Astrocyte (in vitro differentiated cells and primary cell): ENCODE data around the gene ZER1. TPM values are rescaled to one million over a fixed set of nuclear protein-coding genes. Genes with fewer than 3 reads are reported as not detected.

Experiments used
- DNase-seq: peaks from one replicate; pipeline ENCODE4 v3.0.0-alpha.2; 2010; ENCODE audit warnings: low read depth
- FAIRE-seq: peaks from 2 replicates; lab custom pipeline; 2011; peaks lifted over from hg19 to GRCh38; lab: Jason Lieb, UNC
- H2AFZ ChIP-seq: 2 replicates; pipeline ENCODE4 v1.6.0; 2012; ENCODE audit warnings: low read depth, low read length, inconsistent platforms
- H3K27ac ChIP-seq: 2 replicates; pipeline ENCODE4 v1.5.1; 2011; ENCODE audit warnings: low read depth, low read length, inconsistent platforms
- H3K27me3 ChIP-seq: 2 replicates; pipeline ENCODE4 v1.6.0; 2011; ENCODE audit warnings: low read length, inconsistent platforms; ENCODE audit not compliant: insufficient read depth
- H3K36me3 ChIP-seq: 2 replicates; pipeline ENCODE4 v1.5.1; 2011; ENCODE audit warnings: low read length, inconsistent platforms; ENCODE audit not compliant: insufficient read depth
- H3K4me1 ChIP-seq: 2 replicates; pipeline ENCODE4 v1.5.1; 2011; ENCODE audit warnings: low read length, inconsistent platforms; ENCODE audit not compliant: insufficient read depth
- H3K4me2 ChIP-seq: 2 replicates; pipeline ENCODE4 v1.6.0; 2012; ENCODE audit warnings: low read length, inconsistent platforms
- H3K4me3 ChIP-seq: 2 replicates; pipeline ENCODE4 v1.5.1; 2011; ENCODE audit warnings: low read depth, mild to moderate bottlenecking, low read length, inconsistent platforms; ENCODE audit not compliant: insufficient read depth
- H3K79me2 ChIP-seq: 2 replicates; pipeline ENCODE4 v1.6.0; 2012; ENCODE audit warnings: mild to moderate bottlenecking, low read length, inconsistent platforms; ENCODE audit not compliant: insufficient read depth
- H3K9ac ChIP-seq: 2 replicates; pipeline ENCODE4 v1.6.0; 2012; ENCODE audit warnings: mild to moderate bottlenecking, low read length, inconsistent platforms
- H3K9me3 ChIP-seq: 2 replicates; pipeline ENCODE4 v1.5.1; 2012; ENCODE audit warnings: low read depth, mild to moderate bottlenecking, low read length, inconsistent platforms; ENCODE audit not compliant: insufficient read depth
- H4K20me1 ChIP-seq: 2 replicates; pipeline ENCODE4 v1.6.0; 2012; ENCODE audit warnings: low read length, inconsistent platforms; ENCODE audit not compliant: insufficient read depth
- H3K27ac Mint-ChIP-seq: one replicate; pipeline ENCODE4 v1.8.0; 2021; ENCODE audit warnings: mild to moderate bottlenecking, mixed read lengths; ENCODE audit not compliant: unreplicated experiment
- H3K27me3 Mint-ChIP-seq: one replicate; pipeline ENCODE4 v1.8.0; 2021; ENCODE audit warnings: low read depth, mixed read lengths; ENCODE audit not compliant: unreplicated experiment
- H3K36me3 Mint-ChIP-seq: one replicate; pipeline ENCODE4 v1.8.0; 2021; ENCODE audit warnings: low read depth, mixed read lengths; ENCODE audit not compliant: unreplicated experiment
- H3K4me1 Mint-ChIP-seq: one replicate; pipeline ENCODE4 v1.8.0; 2021; ENCODE audit warnings: low read depth, mixed read lengths; ENCODE audit not compliant: unreplicated experiment
- H3K4me3 Mint-ChIP-seq: one replicate; pipeline ENCODE4 v1.8.0; 2021; ENCODE audit warnings: mild to moderate bottlenecking, moderate library complexity, mixed read lengths; ENCODE audit not compliant: unreplicated experiment
- H3K9me3 Mint-ChIP-seq: one replicate; pipeline ENCODE4 v1.8.0; 2021; ENCODE audit warnings: mild to moderate bottlenecking, mixed read lengths; ENCODE audit not compliant: unreplicated experiment
- CTCF ChIP-seq: IDR thresholded peaks from 2 replicates; pipeline ENCODE4 v1.5.1; 2011; ENCODE audit warnings: low read depth, mild to moderate bottlenecking, inconsistent platforms, low read length, moderate library complexity; ENCODE audit not compliant: insufficient read depth
- EZH2 ChIP-seq: IDR thresholded peaks from 2 replicates; pipeline ENCODE4 v1.6.1; 2012; ENCODE audit warnings: mild to moderate bottlenecking, low read length, inconsistent platforms; ENCODE audit not compliant: insufficient read depth
- total RNA-seq: library from RNA; stranded (reverse); gene quantifications from 2 replicates; pipeline ENCODE4 v1.2.1, GENCODE V29; 2021

The ZER1 gene
- total RNA-seq, 1 donor from 2014 or later: 31.0 TPM

- Histone ChIP-seq H3K27me3 (no peaks in the 10 kb centered on the region), H3K27ac (no peak overlapping the region), H4K20me1 (peaks cover 9% of the 10 kb centered on the region), H2AFZ (no peak overlapping the region), H3K36me3 (no peaks in the 10 kb centered on the region), H3K9me3 (no peaks in the 10 kb centered on the region), H3K4me3 (no peak overlapping the region), H3K9ac (peak overlapping the region; percentile 18), H3K4me1 (peaks cover 23% of the 10 kb centered on the region), H3K79me2 (peaks cover 17% of the 10 kb centered on the region), H3K4me2 (peak overlapping the region; percentile 14)
- H3K36me3 Mint-ChIP-seq: peaks cover 6% of the 10 kb centered on the region
- FAIRE-seq: no peak
- no peaks in the 10 kb centered on the region for H3K9me3 Mint-ChIP-seq
- H3K4me3 Mint-ChIP-seq: peak overlapping the region; percentile 98
- TF ChIP-seq EZH2 (no peak), CTCF (no peak)
- DNase-seq: no peak
- H3K4me1 Mint-ChIP-seq: peaks cover 31% of the 10 kb centered on the region
- peak overlapping the region; percentile 58 for H3K27ac Mint-ChIP-seq
- H3K27me3 Mint-ChIP-seq: no peaks in the 10 kb centered on the region
These were observed 85.9 kb downstream of the ZER1 start for GRCh38 chr9:128685636-128686489.

DNA sequence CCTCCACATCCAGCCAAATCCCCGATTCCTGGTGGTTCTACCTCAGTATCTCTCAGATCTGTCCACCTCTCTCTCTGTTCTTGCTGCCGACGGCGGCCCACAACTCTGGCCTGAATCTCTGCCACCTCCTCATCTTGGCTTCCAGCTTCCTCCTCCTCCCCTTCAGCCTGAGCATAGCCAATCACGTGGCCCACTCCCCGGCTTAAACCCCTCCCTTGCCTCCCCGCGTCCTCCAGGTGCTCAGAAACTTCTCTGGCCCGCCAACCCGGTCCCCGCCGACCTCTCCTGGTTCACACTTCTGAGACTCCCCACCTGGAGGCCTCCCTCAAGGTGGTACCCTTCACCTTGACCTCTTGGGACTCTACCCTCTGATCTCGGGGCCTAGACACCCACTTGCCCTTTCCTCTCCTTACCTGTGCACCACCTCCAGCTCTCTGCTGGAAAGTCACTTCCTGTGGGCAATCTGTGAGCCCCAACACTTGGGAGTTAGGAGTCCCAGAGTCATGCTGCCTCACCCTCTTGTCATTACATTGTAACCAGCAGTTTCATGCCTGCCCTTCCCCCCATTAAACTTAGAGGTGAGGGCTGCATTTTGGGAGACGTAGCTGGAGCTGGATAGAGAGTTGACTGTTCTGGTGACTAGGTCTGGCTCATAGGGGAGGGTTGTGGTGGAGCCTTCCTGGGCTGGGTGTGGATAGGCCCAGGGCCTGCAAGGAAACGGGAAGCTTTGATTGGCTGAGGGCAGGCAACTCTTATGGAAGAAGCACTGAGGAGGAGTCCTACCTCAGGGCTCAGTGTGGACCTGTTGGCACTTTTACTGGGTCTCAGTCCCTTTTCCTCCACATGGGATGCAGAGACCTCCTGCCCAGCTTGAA lies 87.2 kb downstream of the ZER1 start:
- Histone ChIP-seq H3K27me3 (no peaks in the 10 kb centered on the region), H2AFZ (peak overlapping the region; percentile 78), H3K79me2 (peaks cover 7% of the 10 kb centered on the region), H3K36me3 (no peaks in the 10 kb centered on the region), H3K4me1 (peaks cover 23% of the 10 kb centered on the region), H3K9ac (peak overlapping the region; percentile 85), H3K9me3 (no peaks in the 10 kb centered on the region), H4K20me1 (no peaks in the 10 kb centered on the region), H3K4me3 (peak overlapping the region; percentile 73), H3K27ac (peak overlapping the region; percentile 61), H3K4me2 (peak overlapping the region; percentile 97)
- H3K9me3 Mint-ChIP-seq: no peaks in the 10 kb centered on the region
- TF ChIP-seq EZH2: no peak
- TF ChIP-seq CTCF: no peak
- FAIRE-seq (no peak), DNase-seq (peak; percentile 53)
- no peaks in the 10 kb centered on the region for H3K27me3 Mint-ChIP-seq
- H3K36me3 Mint-ChIP-seq: peaks cover 4% of the 10 kb centered on the region
- H3K4me3 Mint-ChIP-seq: peak overlapping the region; percentile 98
- H3K4me1 Mint-ChIP-seq: peaks cover 31% of the 10 kb centered on the region
- H3K27ac Mint-ChIP-seq: peak overlapping the region; percentile 95
